HG03066 (cell line): Measurements from ENCODE around the gene ANKFN1.

Source experiments
- ATAC-seq: cut with Tn5 transposase; IDR thresholded peaks from one replicate; pipeline ENCODE4 v1.9.1; 2021; ENCODE audit warnings: low read depth; ENCODE audit not compliant: unreplicated experiment

Gene ANKFN1

GRCh38 chr17:56488800-56489199, 335.5 kb downstream of the ANKFN1 start:
- ATAC-seq, result no peak

- no peak for ATAC-seq
Measured at GRCh38 chr17:56489980-56490379, 336.7 kb downstream of the ANKFN1 start.

- ATAC-seq, result no peak
Measured at GRCh38 chr17:56495556-56495955, 342.3 kb downstream of the ANKFN1 start.

- no peak for ATAC-seq
Measured at GRCh38 chr17:56497132-56497531, 343.9 kb downstream of the ANKFN1 start.

- no peak for ATAC-seq
Measured at GRCh38 chr17:56499799-56500388, 346.6 kb downstream of the ANKFN1 start.

GRCh38 chr17:56502120-56502654, 348.9 kb downstream of the ANKFN1 start:
- ATAC-seq, result no peak

- ATAC-seq, result no peak
Measured at GRCh38 chr17:56505154-56505756, 352.0 kb downstream of the ANKFN1 start.

GRCh38 chr17:56506349-56506748, 353.1 kb downstream of the ANKFN1 start:
- ATAC-seq, result no peak

GRCh38 chr17:56510554-56511342, 357.5 kb downstream of the ANKFN1 start:
- ATAC-seq, result no peak

- no peak for ATAC-seq
Measured at GRCh38 chr17:56514264-56514663, 361.0 kb downstream of the ANKFN1 start.

GRCh38 chr17:56514899-56515298, 361.6 kb downstream of the ANKFN1 start:
- no peak for ATAC-seq

GRCh38 chr17:56521414-56522141, 368.3 kb downstream of the ANKFN1 start:
- no peak for ATAC-seq

GRCh38 chr17:56523042-56523441, 369.8 kb downstream of the ANKFN1 start:
- no peak for ATAC-seq

- ATAC-seq, result no peak
Measured at GRCh38 chr17:56528696-56529095, 375.4 kb downstream of the ANKFN1 start.

- no peak for ATAC-seq
Measured at GRCh38 chr17:56532926-56533325, 379.7 kb downstream of the ANKFN1 start.

GRCh38 chr17:56536766-56537165, 383.5 kb downstream of the ANKFN1 start:
- no peak for ATAC-seq

- no peak for ATAC-seq
Measured at GRCh38 chr17:56540836-56541235, 387.6 kb downstream of the ANKFN1 start.

GRCh38 chr17:56543280-56543679, 390.0 kb downstream of the ANKFN1 start:
- ATAC-seq, result no peak

- no peak for ATAC-seq
Measured at GRCh38 chr17:56545106-56545505, 391.8 kb downstream of the ANKFN1 start.

- no peak for ATAC-seq
Measured at GRCh38 chr17:56545930-56546329, 392.7 kb downstream of the ANKFN1 start.

GRCh38 chr17:56548661-56549060, 395.4 kb downstream of the ANKFN1 start:
- no peak for ATAC-seq
